ENCODE results near the gene ZAR1L.

The ZAR1L gene

GRCh38 chr13:32277839-32278238 lies 37.3 kb downstream of the ZAR1L start:
- TF ChIP-seq CTCF (IDR thresholded peaks at IDR 0.05), result no peak

GRCh38 chr13:32272021-32272683 lies 43.0 kb downstream of the ZAR1L start:
- TF ChIP-seq CTCF (IDR thresholded peaks at IDR 0.05), result no peak

- TF ChIP-seq CTCF (IDR thresholded peaks at IDR 0.05), result peak; percentile 74
Observed at GRCh38 chr13:32267836-32268439, 47.2 kb downstream of the ZAR1L start.

- no peak for TF ChIP-seq CTCF (IDR thresholded peaks at IDR 0.05)
Observed at GRCh38 chr13:32266130-32266529, 49.0 kb downstream of the ZAR1L start.

DNA sequence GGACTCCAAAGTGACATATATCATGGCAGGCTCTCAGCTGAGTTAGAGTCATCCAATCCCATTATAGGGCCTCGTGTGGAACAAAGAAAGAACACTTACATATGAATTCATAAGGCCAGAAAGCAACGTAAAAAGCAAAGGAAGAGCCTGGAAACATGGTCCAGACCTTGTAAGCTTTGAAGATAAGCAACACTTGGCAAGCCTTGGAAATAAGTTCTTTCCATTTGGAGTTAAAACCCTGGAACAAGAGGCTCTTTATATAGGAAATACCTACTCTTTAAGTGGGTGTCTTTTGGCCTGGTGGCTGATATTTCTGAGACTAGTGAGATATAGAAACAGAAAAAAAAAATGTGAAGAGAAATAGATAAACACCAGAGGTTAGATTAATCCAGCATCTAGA lies 49.4 kb downstream of the ZAR1L start:
- TF ChIP-seq CTCF (IDR thresholded peaks at IDR 0.05), result no peak

DNA sequence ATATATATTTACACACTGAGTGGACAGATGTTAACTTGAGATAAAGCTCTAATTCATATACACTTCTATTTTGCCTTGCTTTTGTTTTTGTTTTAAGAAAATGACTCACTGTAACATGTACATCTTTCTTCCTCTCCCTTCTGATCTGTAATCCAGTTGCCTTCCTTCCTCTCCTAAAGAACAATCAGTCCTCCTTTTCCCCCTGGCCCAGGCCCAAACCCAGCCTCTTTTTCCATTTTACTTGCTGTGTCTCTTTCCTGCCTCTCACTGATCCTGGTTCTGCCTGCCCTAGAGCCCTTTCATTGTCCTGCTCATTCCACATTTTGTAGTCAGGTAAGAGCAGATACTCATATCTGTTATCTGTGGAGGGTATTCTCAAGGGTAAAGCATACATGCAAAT lies 50.8 kb downstream of the ZAR1L start:
- no peak for TF ChIP-seq CTCF (IDR thresholded peaks at IDR 0.05)

DNA sequence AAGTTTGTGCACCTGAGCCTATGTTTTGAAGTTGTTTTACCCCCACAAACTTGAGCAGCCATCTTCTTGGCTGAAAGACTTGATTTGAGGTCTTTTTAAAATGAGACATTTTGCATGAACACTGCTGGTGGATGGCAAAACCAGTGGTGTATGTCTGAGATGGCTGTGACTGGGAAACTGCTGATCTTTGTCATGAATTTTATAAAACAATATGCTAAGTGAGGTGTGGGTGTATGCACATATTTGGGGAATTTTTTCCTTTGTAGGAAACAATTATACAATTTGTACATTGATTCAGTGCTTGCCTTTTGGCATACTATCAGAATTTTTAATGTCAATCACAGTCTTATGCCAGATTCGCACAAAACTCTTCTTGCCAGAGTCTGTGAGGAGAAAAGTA lies 52.5 kb downstream of the ZAR1L start:
- TF ChIP-seq CTCF (IDR thresholded peaks at IDR 0.05), result no peak
